ENCODE measurements around the gene LYL1. TPM values are rescaled to one million over a fixed set of nuclear protein-coding genes. Genes with fewer than 3 reads are reported as not detected.
A peak's percentile ranks its signal among the peaks of the same experiment; 100 is the strongest.

The LYL1 gene
- total RNA-seq, 2 donors from 2014 or later, result 3.6 to 4.5 TPM

DNA sequence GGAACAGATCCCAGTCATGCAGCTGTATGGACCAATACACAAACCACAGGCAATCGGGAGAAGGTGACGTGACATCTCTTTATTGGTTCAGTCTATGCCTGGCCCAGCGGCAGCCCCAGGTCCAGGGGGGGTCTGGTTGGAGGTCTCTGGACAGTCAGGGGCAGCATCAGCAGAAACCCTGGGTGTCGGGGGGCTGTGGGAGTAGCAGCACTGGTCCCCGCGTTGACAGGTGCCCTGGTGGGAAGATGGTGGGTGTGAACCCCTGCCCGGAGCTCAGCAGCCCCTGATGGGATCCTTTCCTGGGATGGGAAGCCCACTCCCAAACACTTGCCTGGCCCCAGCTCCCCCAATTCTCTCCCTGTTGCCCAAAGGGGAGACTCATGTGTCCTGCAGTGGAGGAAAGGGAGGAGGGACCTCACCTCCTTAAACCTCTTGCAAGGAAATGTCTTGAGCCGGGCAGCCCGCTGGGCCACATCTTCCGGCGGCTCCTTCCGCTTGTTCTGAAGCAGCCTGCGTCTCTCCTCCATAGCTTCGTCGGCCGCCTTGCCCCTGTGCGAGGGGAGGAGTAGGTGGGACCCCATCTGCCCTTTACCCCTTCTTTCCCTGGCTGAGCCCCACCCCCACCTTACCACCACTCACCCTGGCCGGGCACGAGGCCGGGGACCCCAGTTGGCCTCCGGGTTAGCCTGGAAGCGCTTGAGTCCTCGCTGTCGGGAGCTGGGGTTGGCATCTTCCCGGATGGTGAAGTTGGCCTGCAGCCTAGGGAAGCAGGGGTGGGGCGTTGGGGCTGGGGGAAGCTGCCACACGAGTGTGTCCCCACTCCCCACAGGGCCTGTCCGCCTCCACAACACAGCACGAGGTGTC, 2.4 kb upstream of the LYL1 start:
- no peak for TF ChIP-seq CTCF (IDR thresholded peaks at IDR 0.05)
- Histone ChIP-seq H3K4me1 (peaks cover 12% of the 10 kb centered on the region), H3K27me3 (no peaks in the 10 kb centered on the region), H3K27ac (peak overlapping the region; percentile 62), H3K4me3 (peak overlapping the region; percentile 8), H3K36me3 (no peaks in the 10 kb centered on the region), H3K9ac (ENCODE audit: low read depth in 2 of 2, low read length in 2 of 2) (peak overlapping the region; percentile 48 to 66), H3K9me3 (no peaks in the 10 kb centered on the region)
- DNase-seq, result no peak
- intact Hi-C loops (cut with DNase I), result no loop called here

DNA sequence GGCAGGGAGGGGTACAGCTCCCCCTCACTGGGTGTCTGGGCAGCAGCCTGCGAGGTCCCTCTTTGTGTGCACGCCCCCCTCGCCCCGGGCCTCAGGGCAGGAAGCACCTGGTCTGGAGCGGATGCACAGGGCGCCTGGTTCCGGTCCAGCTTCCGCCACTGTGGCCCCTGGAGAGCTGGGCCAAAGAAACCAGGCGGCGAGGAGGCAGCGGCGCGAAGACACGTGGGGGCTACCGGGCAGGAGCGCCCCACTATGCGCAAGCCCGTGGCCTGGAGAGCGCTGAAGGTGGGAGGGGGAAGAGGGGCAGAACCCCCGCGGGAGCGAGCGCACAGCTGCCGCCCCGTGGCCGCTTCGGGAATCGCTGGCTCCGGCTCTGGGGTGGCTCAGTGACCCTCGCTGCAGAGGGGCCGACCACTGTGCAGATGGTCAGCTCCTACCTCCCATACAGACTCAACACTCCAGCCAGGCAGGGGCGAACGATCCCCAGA, 1.7 kb upstream of the LYL1 start:
- H3K9ac ChIP-seq (ENCODE audit: low read depth in 2 of 2, low read length in 2 of 2), result peak overlapping the region; percentile 48 to 69
- peak; percentile 63 for TF ChIP-seq CTCF (IDR thresholded peaks at IDR 0.05)
- peak overlapping the region; percentile 62 for H3K27ac ChIP-seq
- H3K4me3 ChIP-seq, result peak overlapping the region; percentile 8
- no peaks in the 10 kb centered on the region for H3K9me3 ChIP-seq
- peak; percentile 62 for DNase-seq
- peaks cover 12% of the 10 kb centered on the region for H3K4me1 ChIP-seq
- no peaks in the 10 kb centered on the region for H3K27me3 ChIP-seq
- intact Hi-C loops (cut with DNase I), result no loop called here
- H3K36me3 ChIP-seq, result no peaks in the 10 kb centered on the region

GRCh38 chr19:13103581-13104359, 1.1 kb upstream of the LYL1 start:
- intact Hi-C loops (cut with DNase I), result no loop called here
- no peak for TF ChIP-seq CTCF (IDR thresholded peaks at IDR 0.05)
- DNase-seq, result no peak
- Histone ChIP-seq H3K4me1 (peaks cover 14% of the 10 kb centered on the region), H3K9me3 (no peaks in the 10 kb centered on the region), H3K4me3 (peak overlapping the region; percentile 8), H3K27ac (peak overlapping the region; percentile 62), H3K36me3 (no peaks in the 10 kb centered on the region), H3K27me3 (no peaks in the 10 kb centered on the region), H3K9ac (ENCODE audit: low read depth in 2 of 2, low read length in 2 of 2) (peak overlapping the region; percentile 28 to 69)

DNA sequence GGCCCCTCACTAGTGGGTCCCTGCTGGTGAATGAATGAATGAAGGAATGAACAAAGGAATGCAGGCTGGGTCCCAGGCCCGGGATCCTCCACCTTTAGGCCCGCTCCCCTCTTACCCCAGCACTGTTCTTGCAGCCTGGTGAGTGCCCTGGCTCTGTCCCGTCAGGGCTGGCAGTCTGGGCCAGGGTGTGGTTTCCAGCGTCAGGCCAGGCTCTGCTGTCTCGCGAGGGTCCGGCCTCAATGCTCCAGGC, 317 bp downstream of the LYL1 start:
- H3K36me3 ChIP-seq, result no peaks in the 10 kb centered on the region
- TF ChIP-seq CTCF (IDR thresholded peaks at IDR 0.05), result no peak
- H3K9me3 ChIP-seq, result no peaks in the 10 kb centered on the region
- intact Hi-C loops (cut with DNase I), result no loop called here
- peak overlapping the region; percentile 52 for H3K4me3 ChIP-seq
- H3K9ac ChIP-seq (ENCODE audit: low read depth in 2 of 2, low read length in 2 of 2), result peak overlapping the region; percentile 76 to 83
- H3K27me3 ChIP-seq, result no peaks in the 10 kb centered on the region
- peak overlapping the region; percentile 62 for H3K27ac ChIP-seq
- no peak for DNase-seq
- peaks cover 16% of the 10 kb centered on the region for H3K4me1 ChIP-seq

DNA sequence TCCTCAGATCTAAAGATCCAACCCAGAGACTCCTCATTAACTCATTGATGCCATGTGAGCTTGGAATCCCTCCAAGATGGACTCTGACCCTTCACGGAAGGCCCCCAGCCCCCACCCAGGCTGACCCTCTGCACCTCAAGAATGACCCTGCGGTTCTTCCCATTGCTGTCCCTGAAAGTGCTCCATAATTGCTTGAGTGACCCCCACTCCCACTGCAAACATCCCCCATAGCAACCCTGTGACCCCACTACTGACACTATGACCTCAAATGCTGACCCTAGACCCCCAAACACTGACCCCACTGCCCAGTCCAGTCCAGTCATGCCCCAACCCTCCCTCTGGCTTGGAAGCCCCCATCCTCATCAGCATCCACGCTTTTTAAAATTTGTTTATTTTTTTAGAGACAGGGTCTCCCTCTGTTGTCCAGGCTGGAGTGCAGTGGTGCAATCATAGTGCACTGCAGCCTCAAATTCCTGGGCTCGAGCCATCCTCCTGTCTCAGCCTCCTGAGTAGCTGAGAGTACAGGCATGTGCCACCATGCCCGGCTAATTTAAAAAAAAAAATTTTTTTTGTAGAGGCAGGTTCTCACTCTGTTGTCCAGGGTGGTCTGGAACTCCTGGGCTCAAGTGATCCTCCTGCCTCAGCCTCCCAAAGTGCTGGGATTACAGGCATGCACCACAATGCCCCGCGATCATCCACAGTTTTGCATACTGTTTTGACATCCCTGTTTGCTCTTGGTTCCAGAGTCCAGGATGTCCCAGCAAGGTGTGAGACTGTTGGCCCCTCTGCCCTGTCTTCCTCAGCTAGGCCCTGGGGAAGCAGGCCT, 855 bp downstream of the LYL1 start:
- H3K36me3 ChIP-seq, result no peaks in the 10 kb centered on the region
- H3K27me3 ChIP-seq, result no peaks in the 10 kb centered on the region
- peak overlapping the region; percentile 52 for H3K4me3 ChIP-seq
- peaks cover 16% of the 10 kb centered on the region for H3K4me1 ChIP-seq
- peak overlapping the region; percentile 62 for H3K27ac ChIP-seq
- H3K9me3 ChIP-seq, result no peaks in the 10 kb centered on the region
- no peak for DNase-seq
- intact Hi-C loops (cut with DNase I), result no loop called here
- no peak for TF ChIP-seq CTCF (IDR thresholded peaks at IDR 0.05)
- H3K9ac ChIP-seq (ENCODE audit: low read depth in 2 of 2, low read length in 2 of 2), result peak overlapping the region; percentile 76 to 83
